NCI-H524 treated with DMSO at 0.1 percent for 48 hours (cell line): ENCODE data around the gene SKA1.

Source experiments
- DNase-seq: peaks from one replicate; lab custom pipeline; 2025; lab: John Stamatoyannopoulos, UW

The SKA1 gene, protein sequence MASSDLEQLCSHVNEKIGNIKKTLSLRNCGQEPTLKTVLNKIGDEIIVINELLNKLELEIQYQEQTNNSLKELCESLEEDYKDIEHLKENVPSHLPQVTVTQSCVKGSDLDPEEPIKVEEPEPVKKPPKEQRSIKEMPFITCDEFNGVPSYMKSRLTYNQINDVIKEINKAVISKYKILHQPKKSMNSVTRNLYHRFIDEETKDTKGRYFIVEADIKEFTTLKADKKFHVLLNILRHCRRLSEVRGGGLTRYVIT

DNA sequence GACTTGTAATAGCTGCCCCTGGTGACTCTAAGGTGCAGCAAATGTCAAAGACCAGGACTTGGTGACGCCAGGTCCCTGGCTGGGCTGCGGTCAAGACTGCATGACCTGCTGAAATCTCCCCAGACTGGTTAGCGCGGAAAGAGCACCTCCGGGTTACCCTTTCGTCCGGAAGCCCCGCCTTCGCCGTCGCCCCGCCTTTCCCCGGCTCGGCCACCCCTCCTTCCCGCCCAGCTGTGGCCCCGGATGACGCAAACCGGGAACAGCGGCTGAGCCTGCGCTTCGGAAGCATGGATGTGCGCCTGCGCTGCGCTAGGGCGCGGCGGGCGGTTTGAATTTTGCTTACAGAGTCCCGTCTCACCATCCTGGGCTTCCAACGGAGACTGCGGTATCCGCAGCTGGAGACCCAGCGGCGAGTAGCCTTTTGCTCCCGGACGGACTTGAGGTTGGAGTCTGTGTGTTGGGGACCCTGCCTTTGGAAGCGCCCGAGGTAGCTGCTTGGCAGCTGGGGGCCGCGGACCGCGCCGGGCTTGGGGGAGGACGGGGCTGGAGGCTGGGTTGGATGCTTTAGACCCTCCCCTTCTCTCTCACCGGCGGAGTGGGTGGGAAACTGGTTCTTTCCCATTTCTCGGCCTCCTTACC lies at the start of gene SKA1:
Gene SKA1 (plus strand): TSS at position 294 of the 639 bp plus-strand sequence. CDS start 785 bp downstream, outside the sequence.
- DNase-seq: peak; percentile 61

DNA sequence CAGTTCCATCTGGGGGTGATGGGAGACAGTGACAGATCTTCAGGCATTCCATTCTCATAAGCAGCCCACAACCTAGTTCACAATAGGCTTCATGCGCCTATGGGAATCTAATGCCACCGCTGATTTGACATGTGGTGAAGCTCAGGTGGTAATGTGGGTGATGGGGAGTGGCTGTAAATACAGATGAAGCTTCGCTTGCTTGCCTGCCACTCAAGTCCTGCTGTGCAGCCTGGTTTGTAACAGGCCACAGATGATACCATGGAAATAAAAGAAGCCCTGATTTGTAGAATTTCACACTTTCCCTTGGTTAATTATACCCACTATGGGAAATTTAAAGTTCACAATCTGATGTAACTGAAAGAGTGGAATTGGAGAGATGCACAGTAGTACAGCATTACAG lies 46.9 kb upstream of the SKA1 start:
- DNase-seq: no peak

DNA sequence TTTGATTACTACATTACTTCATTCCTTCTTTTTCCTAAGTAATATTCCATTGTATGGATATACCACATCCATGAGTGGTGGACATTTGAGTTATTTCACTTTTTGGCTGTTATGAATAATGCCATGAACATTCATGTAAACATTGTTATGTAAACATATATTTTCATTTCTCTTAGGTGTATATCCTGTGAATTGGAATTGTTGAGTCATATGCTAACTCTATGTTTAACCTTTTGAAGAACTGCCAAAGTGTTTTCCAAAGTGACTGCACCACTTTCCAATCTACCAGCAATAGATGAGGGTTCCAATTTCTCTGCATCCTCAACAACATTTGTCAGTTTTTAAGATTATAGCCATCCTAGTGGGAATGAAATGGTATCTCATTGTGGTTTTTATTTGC lies 44.7 kb upstream of the SKA1 start:
- DNase-seq: no peak

DNA sequence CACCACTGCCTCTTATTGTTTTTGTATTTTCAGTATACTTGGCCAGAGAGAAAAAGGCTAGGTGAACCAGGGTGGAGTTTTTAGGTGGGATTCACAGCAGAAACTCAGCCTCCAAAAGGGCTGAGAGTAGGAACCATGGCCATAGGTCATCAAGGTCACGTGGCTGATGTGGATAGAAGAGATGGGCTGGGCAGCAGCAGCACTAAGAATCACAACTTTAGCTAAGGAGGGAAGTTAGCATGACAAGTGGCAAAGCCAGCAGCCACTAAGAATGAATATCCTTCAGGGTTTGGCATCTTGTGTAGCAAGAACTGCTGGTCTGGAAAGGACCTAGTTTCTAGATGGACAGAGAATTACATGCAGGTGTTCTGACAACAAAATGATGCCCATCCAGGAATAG lies 43.2 kb upstream of the SKA1 start:
- no peak for DNase-seq

DNA sequence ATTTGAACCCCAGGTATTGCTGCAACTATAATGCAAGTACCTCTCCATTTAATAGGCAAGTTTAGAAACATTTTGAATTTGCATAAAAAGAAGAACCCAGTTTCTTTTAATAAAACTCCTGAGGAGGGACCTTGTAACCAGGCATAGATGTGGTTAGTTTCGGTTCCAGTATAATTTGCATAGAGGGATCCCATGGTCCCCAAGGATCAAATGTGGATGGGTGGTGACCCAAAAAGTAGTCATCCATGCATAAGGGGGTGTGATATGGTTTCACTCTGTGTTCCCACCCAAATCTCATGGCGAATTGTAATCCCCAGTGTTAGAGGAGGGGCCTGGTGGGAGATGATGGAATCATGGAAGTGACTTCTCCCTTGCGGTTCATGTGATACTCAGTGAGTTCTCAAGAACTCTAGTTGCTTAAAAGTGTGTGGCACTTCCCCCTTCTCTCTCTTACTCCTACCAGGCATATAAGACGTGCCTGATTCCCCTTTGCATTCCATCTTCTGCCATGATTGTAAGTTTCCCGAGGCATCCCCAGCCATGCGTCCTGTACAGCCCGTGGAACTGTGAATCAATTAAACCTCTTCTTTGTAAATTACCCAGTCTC lies 40.2 kb upstream of the SKA1 start:
- DNase-seq: no peak

DNA sequence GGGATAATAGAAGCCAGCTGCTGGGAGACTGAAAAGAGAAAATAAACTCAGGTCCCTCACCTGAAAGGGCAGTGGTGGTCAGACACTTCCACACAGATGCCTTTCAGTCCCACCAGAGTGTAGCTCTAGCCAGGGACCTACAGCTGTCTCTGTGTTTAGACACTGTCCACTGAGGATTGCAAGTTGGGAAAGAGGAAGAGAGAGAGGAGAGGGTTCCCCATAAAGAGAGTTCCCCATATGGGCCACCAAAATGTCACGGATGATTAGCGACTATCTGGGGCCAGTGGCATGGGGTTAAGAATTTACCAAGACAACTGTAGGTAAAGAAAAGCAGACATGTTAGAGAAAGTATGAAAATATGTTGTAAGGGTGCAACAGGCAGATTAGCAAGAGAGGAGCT lies 36.7 kb upstream of the SKA1 start:
- no peak for DNase-seq

DNA sequence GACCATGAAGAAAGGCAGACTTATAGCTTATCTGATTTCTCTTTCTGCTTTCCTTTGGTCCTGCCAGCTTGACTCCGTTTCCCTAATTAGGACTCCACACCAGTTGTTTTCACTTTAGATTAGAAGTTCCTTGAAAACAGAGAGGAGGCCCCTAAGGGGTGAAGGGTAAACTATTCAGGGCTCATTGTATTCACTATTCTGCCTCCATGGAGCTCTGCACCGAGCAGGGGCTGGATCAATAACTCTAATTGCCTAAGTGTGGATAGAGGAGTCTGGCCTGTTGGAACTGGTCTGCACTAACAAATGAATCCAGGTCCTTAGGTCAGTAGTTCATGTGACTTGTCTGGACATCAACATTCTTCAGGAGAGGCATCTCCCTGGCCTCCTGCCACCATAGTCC lies 36.1 kb upstream of the SKA1 start:
- DNase-seq: no peak

DNA sequence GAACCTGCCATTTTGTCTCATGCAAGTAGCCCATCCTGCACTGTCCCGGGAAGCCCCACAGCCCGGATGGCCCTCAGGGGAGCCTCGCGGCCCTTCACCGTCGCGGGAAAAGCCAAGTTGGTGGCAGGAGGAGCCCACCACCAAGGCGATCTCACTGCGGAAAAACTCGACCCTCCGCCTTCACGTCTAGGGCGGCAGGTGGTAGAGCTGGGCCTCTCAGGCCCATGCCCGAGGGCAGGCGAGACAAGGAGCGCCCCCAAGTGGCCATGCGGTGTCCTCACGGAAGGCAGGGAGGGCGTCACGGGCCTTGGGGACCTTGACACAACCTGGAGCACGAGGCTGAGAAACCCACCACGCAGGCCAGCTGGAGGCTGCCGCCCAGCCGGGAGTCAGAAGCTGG lies 34.8 kb upstream of the SKA1 start:
- DNase-seq: no peak

DNA sequence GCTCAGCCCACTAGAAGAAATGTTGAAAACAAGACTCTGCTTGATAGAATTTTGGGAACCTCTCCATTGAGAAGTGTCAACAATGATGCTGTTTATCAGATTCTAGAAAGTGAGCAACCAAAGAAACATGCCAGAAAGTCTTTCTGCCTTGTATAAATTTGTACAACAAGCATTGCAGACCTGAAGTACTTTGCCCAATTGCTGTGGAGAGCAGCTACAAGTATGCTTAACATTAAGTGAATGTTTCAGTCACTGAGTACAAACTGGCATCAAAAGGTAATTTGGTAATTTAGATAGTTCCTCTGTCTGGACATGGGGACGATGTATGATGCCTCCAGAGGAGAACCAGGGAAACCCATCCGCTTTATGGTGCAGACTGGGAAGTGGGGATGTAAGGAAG lies 33.4 kb upstream of the SKA1 start:
- DNase-seq: no peak

DNA sequence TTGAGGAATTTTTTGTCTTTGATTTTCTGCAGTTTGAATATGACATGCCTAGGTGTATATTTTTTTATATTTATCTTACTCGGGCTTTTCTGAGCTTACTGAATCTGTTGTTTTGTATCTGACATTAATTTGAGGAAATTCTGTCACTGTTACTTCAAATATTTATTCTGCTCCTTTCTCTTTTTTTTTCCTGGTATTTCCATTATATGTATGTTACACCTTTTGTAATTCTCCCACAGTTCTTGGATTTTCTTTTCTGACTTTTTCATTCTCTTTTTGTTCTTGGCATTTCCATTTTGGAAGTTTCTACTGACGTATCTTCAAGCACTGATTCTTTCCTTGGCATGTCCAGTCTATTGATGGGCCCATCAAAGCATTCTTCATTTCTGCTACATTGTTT lies 24.1 kb upstream of the SKA1 start:
- no peak for DNase-seq

DNA sequence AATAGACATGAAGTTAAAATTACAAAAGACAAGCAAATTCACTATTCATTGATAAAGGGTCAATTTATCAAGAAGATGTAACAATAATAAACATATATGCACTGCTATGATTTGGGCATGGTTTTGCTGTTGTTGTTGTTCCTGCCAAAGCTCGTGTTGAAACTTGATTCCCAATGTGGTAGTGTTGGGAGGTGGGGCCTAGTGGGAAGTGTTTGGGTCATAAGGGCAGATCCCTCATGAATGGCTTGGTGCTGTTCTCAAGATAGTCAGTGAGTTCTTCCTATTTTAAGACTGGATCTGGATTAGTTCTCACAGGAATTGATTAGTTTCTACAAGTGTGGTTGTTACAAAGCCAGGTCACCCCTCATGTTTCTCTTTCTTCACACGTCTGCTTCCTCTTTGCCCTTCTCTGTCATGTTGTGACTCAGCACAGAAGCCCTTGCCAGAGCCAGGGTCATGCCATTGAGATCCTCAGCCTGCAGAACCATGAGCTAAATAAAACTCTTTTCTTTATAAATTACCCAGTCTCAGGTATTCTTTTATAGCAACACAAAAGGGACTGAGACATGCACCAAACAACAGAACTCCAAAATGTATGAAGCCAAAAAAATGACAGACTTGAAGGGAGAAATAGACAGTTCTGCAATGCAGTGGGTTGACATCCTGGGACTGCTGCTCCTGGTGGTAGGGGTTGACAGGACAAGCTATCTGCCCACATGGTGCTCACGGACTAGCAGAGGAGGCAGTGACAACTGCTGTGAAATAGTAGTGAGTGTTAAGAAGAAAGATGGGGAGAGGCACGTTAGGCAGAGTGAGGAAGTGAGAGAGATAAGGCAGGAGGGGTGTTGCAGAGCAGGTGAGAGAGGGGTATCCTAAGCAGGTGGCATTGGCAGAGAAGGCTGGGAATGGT lies 18.6 kb upstream of the SKA1 start:
- no peak for DNase-seq

DNA sequence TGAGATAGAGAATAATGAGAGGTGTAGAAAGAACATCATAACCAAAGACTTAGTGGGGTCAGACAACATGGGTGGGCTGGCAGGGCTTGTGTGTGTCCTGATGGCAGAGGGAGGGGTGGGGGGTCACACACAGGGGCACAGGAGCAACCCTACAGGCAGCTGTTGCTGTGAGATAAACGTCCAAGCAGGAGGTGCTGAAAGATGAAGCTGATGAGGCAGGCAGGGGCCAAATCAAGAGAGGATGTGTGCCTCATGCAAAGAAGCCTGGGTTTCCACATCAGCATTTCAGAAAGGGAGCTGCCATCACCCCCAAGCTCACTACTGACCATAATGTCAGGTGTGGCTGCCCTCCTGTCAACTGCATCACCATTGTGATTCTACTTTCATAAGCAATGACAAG lies 16.0 kb upstream of the SKA1 start:
- no peak for DNase-seq

DNA sequence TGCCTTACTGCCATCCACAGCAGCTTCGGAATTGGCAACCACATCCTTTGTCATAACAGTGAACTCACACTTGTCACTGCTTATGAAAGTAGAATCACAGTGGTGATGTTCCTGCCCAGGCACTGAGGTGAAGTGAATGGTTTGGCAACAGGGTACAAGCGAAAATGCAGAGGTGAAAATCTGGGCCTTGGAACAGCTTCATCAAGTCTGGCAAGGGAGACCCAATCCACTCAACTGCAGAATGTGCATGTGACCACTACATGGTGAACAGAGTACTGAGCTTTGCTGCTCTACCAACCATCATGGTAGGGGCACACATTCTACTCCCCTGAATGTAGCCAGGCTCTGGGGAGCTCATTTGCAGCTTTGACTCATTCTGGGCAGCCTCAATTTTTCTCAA lies 15.0 kb upstream of the SKA1 start:
- DNase-seq: no peak

DNA sequence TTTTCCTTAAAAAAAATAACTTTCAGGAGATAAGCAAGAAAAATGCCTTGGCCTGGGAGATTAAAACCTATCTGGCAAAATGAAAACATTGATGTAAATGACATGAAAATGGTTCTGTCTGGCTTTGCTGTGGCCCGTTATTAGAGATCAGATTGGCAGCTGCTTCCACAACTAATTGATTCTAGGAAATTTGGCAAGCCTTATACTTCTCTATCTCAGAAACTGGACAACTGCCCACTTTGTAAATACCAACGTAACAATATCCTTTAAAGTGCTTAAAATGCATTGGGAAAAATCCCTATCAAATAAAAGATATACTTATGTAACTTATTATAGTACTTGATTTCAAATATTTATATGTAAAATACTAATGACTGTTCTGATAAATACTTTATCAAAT lies 14.2 kb upstream of the SKA1 start:
- no peak for DNase-seq

DNA sequence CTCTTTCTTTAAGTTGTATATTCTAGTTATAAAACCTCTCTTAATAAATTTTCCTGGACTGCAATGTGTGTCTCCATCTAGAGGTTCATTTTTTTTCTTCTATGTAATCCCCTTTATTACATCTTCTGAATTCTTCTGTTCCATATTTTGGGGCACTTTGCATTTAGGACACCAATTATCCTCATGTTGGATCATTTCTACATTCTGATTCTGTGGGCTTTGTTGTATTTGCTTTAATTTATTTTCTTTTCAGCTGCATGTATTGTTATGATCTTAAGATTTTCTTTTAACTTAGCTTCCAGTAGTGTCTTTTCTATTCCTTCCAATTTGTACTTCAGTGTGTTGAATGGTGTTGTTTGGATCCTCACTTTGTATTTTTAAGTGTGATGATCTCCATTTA lies 5.2 kb upstream of the SKA1 start:
- DNase-seq: no peak

DNA sequence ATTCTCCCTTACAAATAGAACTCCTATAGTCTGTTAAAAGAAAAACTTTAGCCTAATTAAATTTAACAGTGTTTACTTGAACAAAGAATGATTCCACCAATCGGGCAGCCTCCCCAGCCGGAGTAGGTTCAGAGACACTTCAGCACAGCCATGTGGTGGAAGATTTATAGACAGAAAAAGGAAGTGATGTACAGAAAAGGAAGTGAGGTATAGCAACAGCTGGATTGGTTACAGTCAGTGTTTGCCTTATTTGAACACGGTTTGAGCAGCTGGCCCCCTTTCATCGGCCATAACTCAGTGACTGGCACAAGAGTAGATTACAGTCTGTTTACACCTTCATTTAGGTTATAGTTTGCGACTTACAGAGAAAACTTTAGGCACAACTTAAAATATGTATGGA lies 2.1 kb upstream of the SKA1 start:
- DNase-seq: no peak

DNA sequence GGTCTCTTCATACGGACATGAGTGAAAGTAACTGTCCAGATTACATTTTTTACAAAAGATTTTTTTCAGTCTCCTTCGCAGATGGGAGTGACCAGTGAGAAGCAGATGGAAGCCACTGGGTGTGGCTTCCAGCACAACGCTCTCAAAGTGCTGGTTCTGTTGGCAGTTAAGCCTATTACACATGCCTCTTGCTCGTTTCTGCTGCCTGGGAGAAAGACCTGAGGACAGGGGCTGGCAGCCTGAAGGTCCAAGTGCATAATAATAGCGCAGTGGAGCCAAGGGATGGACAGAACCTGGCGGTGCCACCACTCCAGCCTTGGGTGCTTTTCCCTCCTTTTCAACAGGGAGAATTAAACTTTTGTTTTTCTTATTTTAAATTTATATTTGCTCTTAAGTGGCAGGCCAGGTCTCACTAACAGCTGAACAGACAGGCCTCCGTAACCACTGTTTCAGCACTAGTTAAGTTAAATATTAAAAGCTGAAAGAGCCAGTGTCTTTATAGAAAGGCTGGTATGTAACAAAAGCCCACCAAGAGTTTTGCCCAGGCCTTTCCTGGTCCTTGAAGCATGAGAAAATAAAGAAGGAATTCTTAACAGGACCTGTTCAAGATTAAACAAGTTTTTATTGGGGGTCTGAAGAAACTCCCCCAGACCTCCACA lies 1.2 kb upstream of the SKA1 start:
- DNase-seq: no peak

DNA sequence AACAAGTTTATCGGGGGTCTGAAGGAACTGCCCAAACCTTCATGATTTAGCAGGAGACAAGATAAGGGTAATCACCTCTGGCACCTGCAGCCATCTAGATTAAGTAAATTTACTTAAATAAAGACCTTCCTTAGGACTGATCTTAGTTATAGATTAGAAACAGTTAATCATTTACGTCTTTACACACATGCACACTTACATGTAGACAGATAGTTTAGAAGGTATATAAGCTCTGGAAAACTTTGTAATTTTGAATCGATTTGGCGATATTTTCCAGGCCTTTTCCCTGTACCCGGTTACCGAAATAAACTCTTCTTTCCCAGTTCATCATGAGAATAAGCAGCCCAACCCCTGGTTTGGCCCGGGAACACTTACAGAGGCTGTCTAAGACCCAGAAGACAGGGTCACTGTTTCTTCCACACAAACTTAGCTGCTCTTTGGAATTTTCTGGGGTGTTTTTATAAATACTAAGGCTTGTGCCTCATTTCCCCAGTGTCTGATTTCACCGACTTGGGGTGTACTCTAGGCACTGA lies 560 bp upstream of the SKA1 start:
- DNase-seq: no peak

DNA sequence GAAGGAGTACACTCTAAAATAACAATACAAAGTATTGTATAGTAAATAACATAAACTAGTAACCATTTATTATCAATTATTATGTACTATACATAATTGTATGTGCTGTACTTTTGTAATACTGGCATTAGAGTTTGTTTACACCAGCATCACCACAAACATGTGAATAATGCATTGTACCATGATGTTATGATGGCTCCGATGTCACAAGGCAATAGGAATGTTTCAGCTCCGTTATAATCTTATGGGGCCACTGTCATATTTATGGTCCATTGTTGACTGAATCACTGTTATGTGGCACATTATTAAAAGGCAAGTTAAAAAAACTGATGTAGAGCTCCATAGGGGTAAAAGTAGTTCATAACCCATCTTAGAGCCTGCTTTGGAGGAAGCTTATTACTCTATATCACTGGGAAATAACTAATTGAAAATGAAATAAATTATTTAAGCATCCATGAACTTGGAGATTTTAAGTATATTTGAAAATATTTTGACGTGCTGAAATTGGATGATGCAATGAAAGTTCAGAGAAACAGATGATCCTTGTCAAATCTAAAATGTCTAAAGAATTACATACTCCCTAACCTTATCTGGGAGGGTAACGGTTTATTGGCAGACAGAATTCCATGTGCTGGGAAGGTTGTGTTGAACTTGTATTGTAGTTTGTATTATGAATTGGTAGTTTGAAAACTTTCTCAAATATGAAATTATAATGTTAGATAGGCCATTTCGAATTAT lies 2.4 kb downstream of the SKA1 start:
- no peak for DNase-seq

DNA sequence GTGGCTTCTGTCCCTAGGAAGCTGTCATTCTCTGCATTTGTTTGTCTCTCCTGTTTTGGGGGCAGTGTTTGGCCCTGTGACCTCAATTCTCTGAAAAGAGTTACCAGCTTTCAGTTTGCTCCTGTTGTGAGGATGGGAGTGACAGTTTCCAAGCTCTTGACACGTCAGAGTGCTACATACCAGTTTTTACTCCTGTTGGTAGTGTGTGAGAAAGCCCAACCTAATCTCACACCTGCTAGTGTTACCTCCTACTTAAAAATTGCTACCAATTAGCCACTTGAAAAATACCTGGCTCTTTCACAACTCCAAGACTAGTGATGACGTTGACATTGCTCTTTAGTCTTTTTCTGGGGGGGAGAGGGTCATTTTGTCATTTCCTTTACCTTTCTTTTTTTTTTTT lies 14.1 kb downstream of the SKA1 start:
- DNase-seq: no peak

DNA sequence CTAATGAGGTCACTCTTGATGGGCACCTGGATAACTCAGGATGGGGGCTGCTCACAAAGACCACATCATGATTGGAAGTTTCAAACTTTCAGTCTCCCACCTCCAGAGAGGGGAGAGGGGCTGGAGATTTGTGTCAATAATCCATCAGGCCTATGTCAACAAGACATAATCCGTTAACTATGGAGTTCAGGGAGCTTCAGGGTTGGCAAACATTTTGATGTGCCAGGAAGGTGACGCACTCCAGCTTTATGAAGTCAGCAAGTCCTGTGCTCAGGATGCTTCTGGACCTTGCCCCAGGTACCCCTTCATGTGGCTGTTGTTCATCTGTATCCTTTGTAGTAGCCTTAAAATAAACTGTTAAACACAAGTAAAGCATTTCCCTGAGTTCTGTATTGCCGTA lies 19.0 kb downstream of the SKA1 start:
- no peak for DNase-seq
